Adipose tissue (tissue), 3 donors: Measurements from ENCODE around the gene APOA4. TPM values are rescaled to one million over a fixed set of nuclear protein-coding genes. Genes with fewer than 3 reads are reported as not detected.

Experiments
- polyA plus RNA-seq, 3 donors: library from polyadenylated mRNA; stranded (reverse); fragments of 200-250 nt; gene quantifications; one replicate each; pipeline ENCODE4 v1.2.3, GENCODE V29; 2013
- donor health status: healthy with polysubstance abuse.
- donor health status: Bipolar disorder and iron deficiency.
- donor health status: healthy.

The APOA4 gene
- polyA plus RNA-seq, 3 donors: 0.31 to 1.4 TPM; not detected in 1

Other genes starting within 250 kb of the APOA4 start
- gene BUD13, start 50.3 kb downstream of the APOA4 start, polyA plus RNA-seq: 10 to 100 TPM in 2 of 3 donors, 1 to 10 TPM in 1; 8.1 to 17.8 (median 11.0) TPM
- gene ZPR1, start 35.3 kb downstream of the APOA4 start, polyA plus RNA-seq: 10 to 100 TPM; 23.7 to 39.2 (median 27.7) TPM
- gene APOA5, start 31.4 kb downstream of the APOA4 start, polyA plus RNA-seq: 1 to 10 TPM in 1 of 3 donors, not detected in 2; 4.7 TPM
- gene APOC3, start 6.6 kb upstream of the APOA4 start, polyA plus RNA-seq: under 1 TPM in 2 of 3 donors, not detected in 1; 0.21 to 0.43 TPM
- gene APOA1, start 14.3 kb upstream of the APOA4 start, polyA plus RNA-seq: 1 to 10 TPM in 2 of 3 donors, under 1 TPM in 1; 0.45 to 3.5 (median 1.3) TPM